Measurements from ENCODE around the gene GNPTG. TPM values are rescaled to one million over a fixed set of nuclear protein-coding genes. Genes with fewer than 3 reads are reported as not detected.
"Not testable (repeated sequence)": the region's sequence is repeated elsewhere in the genome, so short reads cannot be mapped to it uniquely, and the experiment has no call there.

Gene GNPTG
- total and polyA plus RNA-seq, 2 donors (not counting 3 experiments of a cell fraction or from before 2014, with no cell fraction given) = 51.6 to 109 TPM

- not testable (repeated sequence) for H3K9me1 ChIP-seq (replicated peaks; ENCODE audit: control insufficient read depth, extremely low read depth, insufficient read depth, low read length)
- CTCF ChIA-PET = interaction anchor here (1.6 kb wide), 1 partner anchor 12 kb away, joined by 5 read pairs; no protein-coding TSS in a partner anchor
Measured at GRCh38 chr16:1328961-1329360, 22.8 kb upstream of the GNPTG start.

GRCh38 chr16:1330260-1330914, 21.3 kb upstream of the GNPTG start:
- no peak overlapping the region for H3K9ac ChIP-seq (replicated peaks; ENCODE audit: extremely low read depth, insufficient read depth, low read length)
- no peak overlapping the region for H3K27ac ChIP-seq (ENCODE audit: insufficient read depth, low read depth, low read length)
- no TSS peak for BruUV-seq (replicated peaks)
- ChIA-PET POLR2A (interaction anchor here (0.7 kb wide), 1 partner anchor 32 kb away, joined by 3 read pairs; no protein-coding TSS in a partner anchor), CTCF (interaction anchor here (0.5 to 1.6 kb wide), 3 partner anchors 12 to 61 kb away, joined by 3 to 5 read pairs (median 3); no protein-coding TSS in a partner anchor)
- no peaks in the 10 kb centered on the region for H4K20me1 ChIP-seq (replicated peaks; ENCODE audit: control insufficient read depth, extremely low read depth, insufficient read depth, low read length)
- H3K4me1 ChIP-seq (ENCODE audit: control insufficient read depth, extremely low read depth, insufficient read depth, low read length) = peaks cover 12% of the 10 kb centered on the region
- H3K4me2 ChIP-seq (ENCODE audit: insufficient read depth, low read length) = no peak overlapping the region
- no peaks in the 10 kb centered on the region for H3K36me3 ChIP-seq (ENCODE audit: control insufficient read depth in 2 of 2, extremely low read depth in 1 of 2, insufficient read depth in 2 of 2, low read length in 2 of 2)
- intact Hi-C loops (cut with micrococcal nuclease) = no loop called here
- FAIRE-seq (no peak), DNase-seq (ENCODE audit: low read depth, low spot score) (no peak)
- no peak for TF ChIP-seq EZH2 (IDR thresholded peaks at IDR 0.05; ENCODE audit: borderline replicate concordance, low read depth, low read length, severe bottlenecking)
- no peak for TF ChIP-seq JUN (IDR thresholded peaks at IDR 0.05; ENCODE audit: borderline replicate concordance, insufficient read depth, insufficient read length, low read depth)
- TF ChIP-seq POLR2A (IDR thresholded peaks at IDR 0.05; ENCODE audit: low read depth, low read length) = no peak
- TF ChIP-seq GATA2 (IDR thresholded peaks at IDR 0.05; ENCODE audit: insufficient read depth, insufficient read length, low read depth, low read length) = no peak
- TF ChIP-seq POLR2AphosphoS5 (IDR thresholded peaks at IDR 0.05; ENCODE audit: insufficient read depth, low read depth, low read length) = no peak
- no peak for TF ChIP-seq MYC (IDR thresholded peaks at IDR 0.05; ENCODE audit: low read depth, low read length)
- TF ChIP-seq, protein P1, sequence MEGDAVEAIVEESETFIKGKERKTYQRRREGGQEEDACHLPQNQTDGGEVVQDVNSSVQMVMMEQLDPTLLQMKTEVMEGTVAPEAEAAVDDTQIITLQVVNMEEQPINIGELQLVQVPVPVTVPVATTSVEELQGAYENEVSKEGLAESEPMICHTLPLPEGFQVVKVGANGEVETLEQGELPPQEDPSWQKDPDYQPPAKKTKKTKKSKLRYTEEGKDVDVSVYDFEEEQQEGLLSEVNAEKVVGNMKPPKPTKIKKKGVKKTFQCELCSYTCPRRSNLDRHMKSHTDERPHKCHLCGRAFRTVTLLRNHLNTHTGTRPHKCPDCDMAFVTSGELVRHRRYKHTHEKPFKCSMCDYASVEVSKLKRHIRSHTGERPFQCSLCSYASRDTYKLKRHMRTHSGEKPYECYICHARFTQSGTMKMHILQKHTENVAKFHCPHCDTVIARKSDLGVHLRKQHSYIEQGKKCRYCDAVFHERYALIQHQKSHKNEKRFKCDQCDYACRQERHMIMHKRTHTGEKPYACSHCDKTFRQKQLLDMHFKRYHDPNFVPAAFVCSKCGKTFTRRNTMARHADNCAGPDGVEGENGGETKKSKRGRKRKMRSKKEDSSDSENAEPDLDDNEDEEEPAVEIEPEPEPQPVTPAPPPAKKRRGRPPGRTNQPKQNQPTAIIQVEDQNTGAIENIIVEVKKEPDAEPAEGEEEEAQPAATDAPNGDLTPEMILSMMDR (IDR thresholded peaks at IDR 0.05; ENCODE audit: extremely low read depth in 1 of 2, insufficient read depth in 1 of 2, low read depth in 1 of 2, low read length in 2 of 2) = peak; percentile 53 to 54
- H2AFZ ChIP-seq (ENCODE audit: low read depth, low read length) = no peak overlapping the region
- no peaks in the 10 kb centered on the region for H3K9me3 ChIP-seq (replicated peaks; ENCODE audit: control insufficient read depth, insufficient read depth, low read length)
- no peaks in the 10 kb centered on the region for H3K79me2 ChIP-seq (ENCODE audit: control insufficient read depth, insufficient read depth, low read length)
- no peaks in the 10 kb centered on the region for H3K9me1 ChIP-seq (replicated peaks; ENCODE audit: control insufficient read depth, extremely low read depth, insufficient read depth, low read length)
- no peak overlapping the region for H3K4me3 ChIP-seq (replicated peaks in 1 of 3; ENCODE audit: insufficient read depth in 1 of 3, low read depth in 1 of 3, low read length in 3 of 3)
- peaks cover 34 to 44% of the 10 kb centered on the region in 2 experiments for H3K27me3 ChIP-seq (ENCODE audit: control insufficient read depth in 2 of 2, insufficient read depth in 2 of 2, low read length in 2 of 2)
- dilution Hi-C loops (cut with MboI; ENCODE audit: extremely low pct_ligation_motif_present, low sequenced_read_pairs) = no loop called here

More at GRCh38 chr16:1328961-1329360, 22.8 kb upstream of the GNPTG start:
- H3K4me3 ChIP-seq (replicated peaks in 1 of 3; ENCODE audit: insufficient read depth in 1 of 3, low read depth in 1 of 3, low read length in 3 of 3); H3K4me2 ChIP-seq (ENCODE audit: insufficient read depth, low read length); H3K27ac ChIP-seq (ENCODE audit: insufficient read depth, low read depth, low read length); H3K36me3 ChIP-seq (ENCODE audit: control insufficient read depth in 2 of 2, extremely low read depth in 1 of 2, insufficient read depth in 2 of 2, low read length in 2 of 2); BruUV-seq (replicated peaks); H3K9ac ChIP-seq (replicated peaks; ENCODE audit: extremely low read depth, insufficient read depth, low read length); intact Hi-C loops (cut with micrococcal nuclease); FAIRE-seq; H2AFZ ChIP-seq (ENCODE audit: low read depth, low read length); H4K20me1 ChIP-seq (replicated peaks; ENCODE audit: control insufficient read depth, extremely low read depth, insufficient read depth, low read length); H3K9me3 ChIP-seq (replicated peaks; ENCODE audit: control insufficient read depth, insufficient read depth, low read length); dilution Hi-C loops (cut with MboI; ENCODE audit: extremely low pct_ligation_motif_present, low sequenced_read_pairs); H3K79me2 ChIP-seq (ENCODE audit: control insufficient read depth, insufficient read depth, low read length); DNase-seq (ENCODE audit: low read depth, low spot score): not testable (repeated sequence)
- Histone ChIP-seq H3K4me1 (ENCODE audit: control insufficient read depth, extremely low read depth, insufficient read depth, low read length) (peaks cover 12% of the 10 kb centered on the region), H3K27me3 (ENCODE audit: control insufficient read depth in 2 of 2, insufficient read depth in 2 of 2, low read length in 2 of 2) (peaks cover 21 to 30% of the 10 kb centered on the region in 2 experiments)
- POLR2A ChIA-PET = interaction anchor here (0.5 kb wide), 1 partner anchor 188 kb away, joined by 6 read pairs; no protein-coding TSS in a partner anchor
